Superior temporal gyrus (tissue), 1 donor: ENCODE measurements around the gene E2F6.

Source experiments
- DNase-seq: peaks from one replicate; pipeline ENCODE4 v3.0.0-alpha.2; 2016; ENCODE audit errors: extremely low spot score

Gene E2F6

GRCh38 chr2:11492720-11493119 is 26.8 kb upstream of the E2F6 start:
- no peak for DNase-seq

- DNase-seq: no peak
Observed at GRCh38 chr2:11492244-11492643, 26.3 kb upstream of the E2F6 start.

DNA sequence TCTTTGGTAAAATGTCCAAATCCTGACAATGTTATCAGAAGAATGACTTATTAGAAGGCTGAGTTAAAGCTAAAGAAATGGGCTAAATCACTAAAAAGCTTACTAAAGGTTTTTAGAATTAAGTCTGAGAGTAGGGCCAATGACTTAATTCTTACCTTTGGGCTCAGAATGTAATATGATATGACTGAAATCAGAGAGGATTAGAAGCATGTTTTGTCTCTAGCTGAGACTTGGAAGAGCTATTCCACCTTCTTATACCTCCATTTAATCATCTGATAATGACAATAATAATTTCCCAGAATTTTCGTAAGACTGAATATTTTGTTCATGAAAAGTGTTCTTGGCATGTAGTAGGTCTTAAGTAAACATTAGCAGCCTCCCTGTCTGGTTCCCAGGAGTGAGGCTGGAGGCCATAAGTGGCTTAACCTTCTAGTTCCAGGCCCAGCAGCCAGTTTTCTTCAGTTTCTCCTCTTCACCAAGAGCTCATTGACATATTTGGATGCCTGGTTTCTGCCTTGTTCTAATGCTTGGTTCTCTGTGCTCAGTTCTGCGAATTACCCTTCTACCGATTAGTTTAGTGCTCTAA is 25.5 kb upstream of the E2F6 start:
- no peak for DNase-seq

DNA sequence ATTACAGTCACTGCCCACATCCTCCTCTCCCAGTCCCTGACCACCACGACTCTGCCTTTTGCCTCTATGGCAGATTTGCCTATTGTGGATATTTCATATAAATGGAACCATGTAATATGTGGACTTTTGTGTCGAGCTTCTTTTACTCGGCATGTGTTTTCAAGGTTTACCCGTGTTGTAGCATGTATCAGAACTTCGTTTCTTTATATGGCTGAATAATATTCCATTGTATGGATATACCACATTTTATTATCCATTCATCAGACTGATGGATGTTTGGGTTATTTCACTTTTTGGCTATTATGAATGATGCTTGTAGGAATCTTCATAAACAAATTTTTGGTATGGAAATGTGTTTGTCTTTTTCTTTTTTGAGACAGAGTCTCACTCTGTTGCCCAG is 24.2 kb upstream of the E2F6 start:
- no peak for DNase-seq

DNA sequence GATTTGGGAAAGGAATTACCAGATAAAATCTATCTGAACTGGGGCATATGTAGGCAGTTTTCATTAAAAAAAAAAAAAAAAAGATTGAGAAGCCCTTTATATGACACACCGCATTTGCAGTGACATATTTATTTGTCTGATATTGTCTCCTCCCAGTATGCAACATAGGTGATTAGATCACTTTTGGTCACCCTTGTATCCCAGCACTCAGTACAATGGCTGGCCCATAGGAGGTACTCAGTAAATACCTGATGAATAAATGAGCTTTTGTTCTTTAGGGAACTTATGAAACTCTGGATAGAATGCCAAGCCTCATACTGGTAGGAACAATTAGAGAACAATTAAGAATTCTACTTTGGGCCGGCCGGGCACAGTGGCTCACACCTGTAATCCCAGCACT is 22.8 kb upstream of the E2F6 start:
- no peak for DNase-seq

DNA sequence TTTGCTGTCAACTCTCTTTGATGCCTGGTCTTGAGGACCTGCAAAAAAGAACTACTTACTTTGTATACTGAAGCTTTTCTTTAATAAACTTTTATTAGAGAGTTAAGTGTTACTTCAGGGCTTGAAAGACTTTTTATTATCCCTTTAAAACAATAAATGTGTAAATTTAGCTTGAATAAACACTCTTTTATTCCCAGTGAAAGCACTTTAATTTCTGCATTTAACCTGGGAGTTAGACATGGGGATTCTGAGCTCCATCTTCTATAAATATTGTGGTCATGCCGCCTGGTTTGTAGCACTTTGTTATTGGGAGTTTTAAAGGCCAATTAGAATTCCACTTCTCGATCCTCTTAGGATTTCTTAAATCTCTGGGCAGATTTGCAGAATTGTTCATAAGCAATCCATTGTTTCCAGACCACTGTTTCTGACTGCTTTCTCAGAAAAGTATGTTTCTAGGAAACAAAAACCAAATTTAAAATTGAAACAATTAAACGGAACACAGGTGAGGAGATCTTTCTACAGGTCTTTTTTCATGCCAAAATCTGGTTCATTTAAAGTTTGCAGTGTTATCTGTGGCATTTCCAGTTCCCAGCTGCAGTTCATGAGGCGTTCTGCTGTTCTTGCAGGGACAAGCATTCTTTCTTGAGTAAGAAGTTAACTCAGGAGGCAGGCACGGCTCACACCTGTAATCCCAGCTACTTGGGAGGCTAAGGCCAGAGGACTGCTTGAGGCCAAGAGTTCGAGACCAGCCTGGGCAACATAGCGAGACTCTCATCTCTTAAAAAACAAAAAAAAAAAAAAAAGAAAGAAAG is 18.1 kb upstream of the E2F6 start:
- DNase-seq: peak; percentile 32

DNA sequence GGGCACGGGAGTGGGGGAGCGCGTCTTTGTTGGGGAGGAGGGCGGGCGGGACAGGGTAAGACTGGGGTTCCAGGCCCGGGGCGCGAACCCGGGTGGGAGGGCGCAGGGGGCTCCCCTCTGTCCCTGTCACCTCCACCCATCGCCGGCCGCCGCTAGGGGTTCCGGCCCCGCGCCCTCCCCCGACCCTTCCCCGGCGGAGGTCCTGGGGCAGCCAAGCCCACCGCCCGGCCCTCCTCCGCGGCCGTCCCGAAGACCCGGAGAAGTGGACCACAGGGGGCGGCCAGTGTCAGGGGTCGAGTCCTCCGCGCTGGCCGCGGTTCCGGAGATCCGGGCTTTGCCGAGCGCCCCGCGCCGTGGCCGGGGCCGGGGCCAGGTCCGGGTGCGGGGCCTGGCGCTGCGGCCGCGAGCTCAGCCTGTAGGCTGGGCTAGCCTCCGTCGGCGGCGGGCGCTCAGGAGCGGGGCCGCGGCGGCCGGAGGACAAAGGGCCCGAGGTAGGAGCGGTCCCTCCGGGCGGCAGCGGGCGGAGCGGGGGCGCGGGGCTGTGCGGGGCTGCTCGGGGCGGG is 16.6 kb upstream of the E2F6 start:
- no peak for DNase-seq

GRCh38 chr2:11481789-11482472 is 16.0 kb upstream of the E2F6 start:
- DNase-seq: no peak

DNA sequence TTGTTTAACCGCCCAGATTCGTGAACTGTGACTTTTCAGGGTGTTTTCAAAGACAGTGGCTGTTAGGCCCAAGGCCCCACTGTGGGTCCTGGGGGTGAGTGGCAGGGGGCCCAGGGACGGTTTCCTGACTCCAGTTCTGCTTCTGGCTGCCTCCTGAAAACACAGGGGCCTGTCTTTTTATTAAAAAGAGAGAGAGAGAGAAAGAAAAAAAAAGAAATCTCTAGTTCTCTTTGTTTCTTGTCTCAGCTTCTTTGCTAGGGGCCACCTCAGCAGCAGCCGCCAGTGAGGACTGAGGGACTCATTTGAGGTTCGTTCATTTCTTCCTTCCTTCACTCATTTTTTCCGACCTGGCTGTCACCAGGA is 15.4 kb upstream of the E2F6 start:
- DNase-seq: no peak

GRCh38 chr2:11480859-11481258 is 14.9 kb upstream of the E2F6 start:
- DNase-seq: peak; percentile 26

DNA sequence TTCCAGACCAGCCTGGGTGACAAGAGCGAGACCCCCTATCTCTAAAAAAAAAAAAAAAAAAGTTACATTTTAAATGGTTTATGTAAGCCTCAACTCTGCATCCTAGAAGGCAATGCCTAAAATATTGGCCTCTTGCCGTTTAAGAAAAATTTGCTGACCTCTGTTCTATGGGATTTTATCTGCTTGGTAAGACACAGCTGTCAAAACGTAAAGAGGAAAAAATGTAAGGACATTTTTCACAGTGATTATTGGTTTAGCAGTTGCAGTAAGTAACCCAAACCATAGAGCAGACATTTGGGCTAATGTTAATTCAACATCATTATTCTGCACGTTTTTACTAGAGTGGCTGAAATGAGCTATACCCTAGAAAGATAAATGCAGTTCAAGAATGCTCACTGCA is 14.4 kb upstream of the E2F6 start:
- no peak for DNase-seq

GRCh38 chr2:11478899-11479605 is 13.1 kb upstream of the E2F6 start:
- no peak for DNase-seq

DNA sequence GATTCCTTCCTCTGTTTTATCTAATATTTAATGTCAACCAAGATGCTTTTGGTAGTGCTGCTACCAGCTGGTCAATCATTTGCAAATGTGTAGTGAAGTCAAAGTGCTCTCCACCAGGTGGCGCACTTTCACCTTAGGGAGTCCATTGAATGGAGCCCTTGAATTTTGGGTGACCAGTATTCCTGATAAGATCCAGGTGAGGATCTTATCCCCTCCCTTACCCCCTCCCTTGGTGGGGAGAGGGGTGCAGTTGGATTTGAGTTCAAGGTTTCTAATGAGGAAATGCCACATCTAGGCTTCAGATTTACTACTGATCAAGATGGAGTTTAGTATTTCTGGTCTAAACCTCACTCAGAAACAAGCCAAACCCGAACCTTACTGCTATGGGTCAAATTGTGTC is 12.0 kb upstream of the E2F6 start:
- peak; percentile 99 for DNase-seq

DNA sequence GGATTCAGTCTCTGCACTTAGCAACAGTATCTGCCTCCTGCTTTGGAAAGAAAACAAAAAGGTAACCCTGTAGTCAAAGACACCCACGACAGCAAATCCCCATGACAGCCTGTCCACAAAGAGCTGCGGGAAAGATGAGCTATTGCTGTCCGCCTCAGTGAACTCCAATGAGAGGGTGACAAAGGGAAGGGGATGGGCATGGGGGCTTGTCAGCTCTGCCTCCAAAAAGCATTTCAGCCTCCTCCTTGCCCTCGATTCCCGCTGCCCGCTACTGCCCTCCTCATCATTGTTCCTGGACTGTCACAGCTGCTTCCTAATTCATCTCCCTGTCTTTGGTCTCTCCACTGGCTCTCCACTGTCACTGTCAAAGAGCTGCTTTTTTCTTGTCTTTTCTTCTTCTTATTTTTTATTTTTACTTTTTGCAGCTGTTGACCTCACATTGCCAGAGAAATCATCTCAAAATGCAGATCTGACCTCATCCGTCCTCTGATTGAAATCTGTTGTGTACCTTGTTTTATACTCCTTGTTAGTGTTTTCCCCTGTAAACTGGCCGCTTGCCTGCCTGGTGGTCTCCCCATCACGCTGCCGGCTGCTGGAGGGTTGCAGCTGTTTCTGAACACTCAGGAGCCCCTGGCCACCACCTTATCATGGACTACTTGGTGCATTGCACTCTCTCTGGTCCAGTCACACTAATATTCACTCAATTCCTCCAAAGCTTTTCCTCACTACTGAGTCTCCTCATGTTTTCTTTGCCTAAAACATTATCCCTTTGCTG is 7.9 kb upstream of the E2F6 start:
- no peak for DNase-seq

- no peak for DNase-seq
Observed at GRCh38 chr2:11467749-11468148, 1.8 kb upstream of the E2F6 start.

DNA sequence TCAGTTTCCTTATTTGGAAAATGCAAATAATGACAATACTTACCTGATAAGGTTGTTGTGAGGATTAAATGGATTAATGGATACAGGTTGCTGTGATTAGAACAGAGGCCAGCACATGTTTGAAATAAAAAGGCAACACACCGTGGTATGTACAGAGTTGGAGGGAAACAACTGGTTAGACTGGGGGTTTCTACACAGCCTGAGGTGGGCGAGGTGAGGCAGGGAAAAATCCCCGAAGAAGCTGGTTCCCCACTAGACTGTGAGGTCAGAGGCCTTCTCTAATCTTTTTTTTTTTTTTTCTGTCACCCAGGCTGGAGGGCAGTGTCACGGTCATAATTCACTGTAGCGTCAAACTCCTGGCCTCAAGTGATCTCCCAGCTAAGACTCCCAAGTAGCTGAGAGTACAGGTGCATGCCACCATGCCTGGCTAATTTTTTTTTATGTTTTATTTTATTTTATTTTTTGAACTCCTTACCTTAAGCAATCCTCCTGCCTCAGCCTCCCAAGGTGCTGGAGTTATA is 1.2 kb upstream of the E2F6 start:
- no peak for DNase-seq

GRCh38 chr2:11466307-11467128 is 557 bp upstream of the E2F6 start:
- no peak for DNase-seq

- no peak for DNase-seq
Observed at GRCh38 chr2:11465110-11465484, 864 bp downstream of the E2F6 start.

DNA sequence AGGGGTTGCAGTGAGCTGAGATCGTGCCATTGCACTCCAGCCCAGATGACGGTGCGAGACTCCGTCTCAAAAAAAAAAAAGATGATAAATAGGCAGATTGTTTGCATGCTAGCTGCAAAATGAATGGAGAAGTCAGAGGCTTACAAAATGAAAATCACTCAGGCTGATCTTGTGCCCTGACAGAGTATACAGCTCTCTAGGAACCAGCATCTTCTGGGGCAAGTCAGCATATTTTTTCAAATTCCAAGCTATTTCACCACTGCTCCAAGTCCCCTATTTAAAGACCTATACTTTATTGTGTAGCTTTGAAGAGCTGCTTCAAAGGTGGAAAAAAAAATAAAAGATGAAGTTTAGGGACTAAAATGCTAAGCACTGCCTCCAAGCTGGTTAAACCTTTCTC is 6.1 kb downstream of the E2F6 start:
- no peak for DNase-seq

DNA sequence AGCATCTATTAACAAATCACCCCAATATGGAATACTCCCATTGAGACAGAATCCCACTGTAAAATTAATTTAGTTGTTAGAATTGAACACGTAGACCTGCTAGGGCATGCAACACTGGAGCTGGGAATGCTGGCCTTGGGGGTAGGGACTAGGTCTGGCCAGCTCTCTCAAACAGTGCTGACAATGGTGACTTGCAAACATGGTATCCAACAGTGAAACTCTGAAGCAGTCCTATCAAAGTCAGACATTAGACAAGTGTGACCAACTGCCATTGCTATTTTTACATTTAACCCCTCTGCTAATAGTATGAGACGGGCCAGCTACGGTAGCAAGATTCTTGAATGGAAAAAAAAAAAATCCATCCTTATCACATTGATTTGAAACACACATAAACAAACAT is 7.2 kb downstream of the E2F6 start:
- no peak for DNase-seq
